Activated CD4-positive, CD25-positive, alpha-beta regulatory T cell treated with anti-CD3 and anti-CD28 coated beads, Interleukin-2, amount 50 U/mL, for 16 hours (primary cell): ENCODE data around the gene NAT9.

Source experiments
- DNase-seq: peaks from one replicate; pipeline ENCODE4 v3.0.0-alpha.2; 2020; ENCODE audit warnings: low read depth, low spot score

The NAT9 gene

DNA sequence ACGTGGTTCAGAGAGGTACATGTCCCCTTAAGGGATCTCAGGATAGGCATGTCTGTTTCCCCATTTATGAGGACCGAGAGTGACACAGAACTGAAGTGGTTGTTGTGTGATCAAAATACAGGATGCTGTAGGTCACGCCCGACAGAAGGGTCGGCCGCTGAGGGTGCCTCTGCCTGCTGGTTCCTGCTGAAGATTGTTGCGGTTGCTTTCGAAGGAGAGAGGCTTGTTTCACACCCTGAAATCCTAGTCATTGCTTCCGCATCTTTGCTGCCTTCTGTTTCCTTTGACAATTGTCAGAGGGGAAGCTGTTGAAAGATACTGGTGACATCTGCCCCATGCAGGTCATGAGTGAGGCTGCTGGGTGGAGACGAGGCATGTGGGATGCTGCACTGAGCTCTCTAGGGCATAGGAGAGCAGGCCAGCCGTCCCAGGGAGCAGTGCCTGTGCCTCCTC is 3.8 kb upstream of the NAT9 start:
- no peak for DNase-seq

DNA sequence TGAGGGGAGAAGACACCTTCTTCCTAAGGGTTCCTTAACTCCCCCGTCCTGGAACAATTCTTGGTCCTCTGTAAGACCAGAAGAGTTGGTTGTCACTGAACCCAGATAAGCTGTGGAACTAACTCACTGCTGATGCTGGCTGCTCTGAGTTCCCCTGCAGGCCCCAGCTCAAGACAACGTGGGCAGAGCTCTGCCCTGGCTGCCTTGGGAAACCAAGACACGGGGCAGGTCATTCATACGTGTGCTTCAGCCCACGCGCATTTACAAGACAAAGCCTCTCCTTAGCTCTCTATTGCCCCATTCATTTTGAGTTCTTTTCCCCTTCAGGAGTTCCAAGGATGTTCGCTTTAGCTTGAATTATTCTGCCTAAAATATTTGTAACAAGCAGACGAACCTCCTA is 3.4 kb upstream of the NAT9 start:
- DNase-seq, result no peak

DNA sequence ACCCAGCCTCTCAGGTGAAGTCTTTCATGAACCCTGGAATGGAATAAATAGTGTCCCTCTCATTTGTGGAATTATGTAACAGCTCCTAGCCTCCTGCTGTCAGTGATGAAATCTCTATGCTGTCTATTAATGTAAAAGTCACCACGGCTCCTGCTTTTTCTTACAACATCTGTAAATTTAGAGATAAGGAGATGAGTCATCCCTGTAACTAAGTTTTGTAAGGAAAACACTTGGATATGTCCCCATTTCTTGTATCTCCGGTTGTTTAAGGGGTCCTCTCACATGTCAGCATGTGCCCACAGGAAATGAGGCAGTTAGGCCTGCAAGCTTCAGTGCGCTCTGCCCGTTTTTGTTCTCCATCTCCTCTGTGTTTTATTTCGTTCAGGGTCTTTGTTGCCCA is 2.8 kb upstream of the NAT9 start:
- no peak for DNase-seq

DNA sequence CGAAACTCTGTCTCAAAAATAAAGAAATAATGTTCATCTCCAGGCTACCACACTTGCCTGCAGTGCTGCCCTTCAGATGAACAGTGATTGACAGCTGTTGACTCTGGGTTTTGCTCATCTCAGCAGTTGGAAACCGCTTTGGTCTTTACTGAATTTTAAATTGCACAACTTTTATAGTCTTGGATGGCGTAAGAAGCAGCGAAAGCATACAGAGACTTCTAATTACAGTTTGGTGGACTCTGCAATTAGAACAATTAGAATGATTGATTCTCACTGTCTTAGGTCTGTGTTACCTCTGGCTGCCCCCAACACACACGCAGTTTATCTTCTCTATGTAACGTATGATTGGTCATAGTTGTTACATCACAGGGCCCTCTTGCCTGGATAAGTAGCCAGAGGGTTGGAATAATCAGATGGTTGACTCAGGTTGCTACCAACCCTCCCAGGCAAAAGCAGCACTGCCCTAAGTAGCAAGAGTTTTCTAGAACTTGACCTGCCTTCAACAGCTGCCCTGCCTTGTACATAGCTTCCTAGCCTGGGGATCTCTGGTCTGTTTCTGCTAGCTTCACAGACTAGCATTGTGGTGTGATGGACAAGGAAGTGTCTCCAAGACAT is 1.9 kb upstream of the NAT9 start:
- no peak for DNase-seq

DNA sequence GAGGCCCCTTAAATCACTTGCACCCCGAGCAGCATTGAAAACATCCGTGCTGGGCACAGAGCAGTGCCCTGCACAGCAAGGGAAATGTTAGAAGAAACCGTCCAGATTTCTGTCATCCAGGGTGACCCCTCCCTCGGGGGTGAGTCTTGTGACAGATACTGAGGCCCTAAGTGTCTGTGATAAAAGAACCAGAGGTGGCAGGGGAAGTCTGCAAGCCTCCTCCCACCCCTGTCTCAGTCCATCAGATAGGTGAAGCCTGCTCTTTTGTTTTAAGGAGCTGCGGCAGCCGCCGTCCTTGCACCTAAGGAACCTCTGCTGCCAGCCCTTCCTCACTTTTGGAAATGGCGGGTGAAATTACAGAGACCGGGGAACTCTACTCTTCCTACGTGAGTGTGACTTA is 845 bp upstream of the NAT9 start:
- no peak for DNase-seq

DNA sequence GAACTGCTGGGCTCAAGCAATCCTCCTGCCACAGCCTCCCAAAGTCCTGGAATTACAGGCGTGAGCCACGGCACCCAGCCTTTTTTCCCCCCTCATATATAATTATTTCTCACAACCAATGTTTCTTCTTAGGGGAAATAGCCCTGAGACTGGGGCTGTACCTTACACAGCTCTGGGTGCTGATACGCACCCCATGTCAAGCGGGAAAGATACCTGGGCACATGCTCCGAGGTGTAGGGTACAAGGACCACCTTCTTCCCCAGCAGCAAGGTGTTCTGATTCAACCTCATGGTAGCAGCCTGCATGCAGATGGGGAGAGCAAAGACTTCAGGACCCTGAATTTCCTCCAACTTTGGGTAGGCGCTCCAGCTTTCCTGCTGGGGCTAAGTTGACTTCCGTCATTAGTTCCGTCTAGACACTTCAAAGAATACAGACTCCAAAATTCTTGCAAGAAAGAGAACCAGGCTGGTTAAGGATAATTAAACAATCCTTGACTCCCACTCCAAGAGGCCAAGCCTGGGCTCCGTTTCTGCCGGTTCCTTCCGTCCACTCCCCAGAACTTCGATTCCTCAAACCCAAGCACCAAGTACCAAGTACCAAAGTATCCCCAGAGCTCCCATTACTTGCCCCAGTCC is 619 bp downstream of the NAT9 start:
- no peak for DNase-seq

DNA sequence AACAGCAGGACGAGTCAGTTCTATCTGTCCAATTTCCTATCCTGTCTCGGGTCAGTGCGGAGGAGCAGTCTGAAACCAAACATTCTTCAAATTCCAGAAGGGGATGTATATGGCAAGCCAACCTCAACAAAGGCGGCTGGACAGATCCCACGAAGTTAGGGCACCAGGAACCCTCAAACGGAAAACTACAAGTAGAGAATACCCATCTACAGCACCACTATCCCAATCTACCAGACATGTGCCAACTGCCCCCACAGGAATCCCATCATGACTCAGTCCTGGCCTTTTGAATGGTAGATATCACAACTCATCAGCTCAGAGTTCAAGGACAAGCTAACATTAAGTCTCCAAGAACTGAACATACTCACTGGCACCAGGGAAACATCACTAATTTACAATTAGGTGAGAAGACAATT is 2.3 kb downstream of the NAT9 start:
- no peak for DNase-seq

DNA sequence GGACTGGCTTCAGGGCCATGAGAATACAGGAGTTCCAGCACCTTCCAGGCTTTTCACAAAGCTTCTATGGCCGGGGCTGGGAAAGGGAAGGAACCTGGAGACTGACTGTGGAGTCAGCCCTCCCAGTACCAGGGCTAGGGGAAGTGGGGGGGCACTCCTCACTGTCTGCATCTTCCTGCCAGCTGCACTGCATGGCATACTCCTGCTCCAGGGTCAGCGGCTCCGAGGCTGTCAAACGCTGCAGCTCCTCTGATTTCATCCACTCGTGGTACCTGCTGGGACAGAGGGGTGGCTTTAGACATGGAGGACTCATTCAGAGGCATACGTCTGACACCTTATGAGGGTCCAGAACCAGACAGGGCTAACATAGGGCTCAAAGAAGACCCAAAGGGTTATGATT is 2.7 kb downstream of the NAT9 start:
- no peak for DNase-seq

DNA sequence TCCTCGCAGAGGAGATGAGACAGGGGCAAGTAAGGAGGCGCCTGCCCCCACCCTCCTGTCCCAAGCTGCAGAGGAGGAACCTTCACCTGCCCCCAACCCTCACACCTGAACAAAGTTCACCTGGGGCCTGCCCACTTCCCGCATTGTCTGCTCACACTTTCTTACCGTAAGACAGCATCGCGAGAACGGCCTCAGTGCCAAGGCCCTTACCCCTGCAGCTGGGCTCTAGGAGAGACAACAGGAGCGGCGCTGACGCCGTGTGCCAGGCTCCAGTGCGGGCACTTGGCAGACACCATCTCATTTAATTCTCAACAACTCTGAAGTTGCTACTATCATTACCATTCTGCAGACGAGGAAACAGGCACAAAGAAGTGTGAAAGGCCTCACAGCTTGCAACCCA is 4.1 kb downstream of the NAT9 start:
- no peak for DNase-seq

DNA sequence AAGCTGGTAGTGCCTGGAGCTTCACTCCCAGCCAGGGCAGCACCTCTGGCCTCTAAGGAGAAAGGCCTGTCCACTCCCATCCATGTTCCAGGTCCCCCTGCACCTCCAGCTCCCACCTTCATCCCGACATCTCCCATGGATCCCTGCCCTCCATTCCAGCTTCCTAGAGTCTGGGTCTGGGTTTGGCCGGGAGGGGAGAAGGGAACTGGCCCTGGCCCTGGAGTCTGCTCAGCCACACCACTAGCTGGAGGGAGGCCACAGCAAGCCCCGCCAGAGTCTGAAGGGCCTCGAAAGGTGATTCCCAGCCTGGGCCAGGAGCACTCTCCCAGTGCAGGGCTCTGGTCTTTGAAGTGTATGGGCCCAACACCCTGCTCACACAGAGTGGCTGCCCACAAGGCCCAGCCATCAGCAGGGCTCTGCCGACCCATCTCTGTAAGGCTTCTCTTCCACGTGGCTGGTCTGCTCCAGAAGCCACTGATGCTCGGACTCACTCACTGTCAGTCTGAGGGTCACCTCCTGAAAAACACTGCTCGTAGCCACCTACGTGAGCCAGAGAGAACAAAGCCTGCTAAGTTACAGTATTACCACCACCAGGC is 4.7 kb downstream of the NAT9 start:
- DNase-seq, result no peak

DNA sequence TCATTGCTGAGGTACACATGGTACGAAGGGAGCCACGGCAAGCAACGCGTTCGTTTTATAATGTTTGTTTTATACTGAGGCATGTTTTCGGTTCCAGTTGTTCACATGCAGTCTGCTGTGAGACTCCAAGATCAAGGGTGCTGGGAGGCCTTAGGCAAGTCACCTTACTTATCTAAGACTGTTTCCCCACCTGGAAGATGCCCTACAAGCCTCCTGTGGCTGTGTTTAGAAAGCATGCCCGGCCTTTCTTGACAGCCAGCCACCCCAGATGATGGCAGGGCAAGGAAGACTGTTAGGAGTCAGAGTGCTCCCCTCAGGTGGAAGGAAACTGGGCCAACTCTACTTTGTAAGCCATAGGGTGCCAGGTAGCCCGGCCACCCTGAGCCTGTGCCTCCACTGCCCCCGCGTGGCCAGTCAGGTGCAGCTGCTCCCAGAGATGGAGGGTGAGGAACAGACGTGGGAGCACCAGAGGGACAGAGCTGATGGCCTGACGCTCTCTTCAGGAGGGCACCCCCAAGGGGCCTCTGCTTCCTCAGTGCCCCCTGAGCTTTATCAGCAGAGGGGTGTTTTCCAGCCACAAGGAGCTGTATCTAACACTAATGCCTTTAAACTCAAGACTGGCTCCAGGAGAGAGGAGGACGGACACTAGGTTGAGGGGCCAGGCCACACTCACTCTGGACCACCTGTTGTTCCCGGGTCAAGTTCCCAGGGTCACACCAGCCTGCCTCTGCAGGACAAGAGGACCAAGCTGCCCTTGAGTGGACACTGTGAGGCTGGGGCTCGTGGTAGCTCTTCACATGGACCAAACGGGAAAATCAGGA is 5.4 kb downstream of the NAT9 start:
- DNase-seq, result peak; percentile 60

DNA sequence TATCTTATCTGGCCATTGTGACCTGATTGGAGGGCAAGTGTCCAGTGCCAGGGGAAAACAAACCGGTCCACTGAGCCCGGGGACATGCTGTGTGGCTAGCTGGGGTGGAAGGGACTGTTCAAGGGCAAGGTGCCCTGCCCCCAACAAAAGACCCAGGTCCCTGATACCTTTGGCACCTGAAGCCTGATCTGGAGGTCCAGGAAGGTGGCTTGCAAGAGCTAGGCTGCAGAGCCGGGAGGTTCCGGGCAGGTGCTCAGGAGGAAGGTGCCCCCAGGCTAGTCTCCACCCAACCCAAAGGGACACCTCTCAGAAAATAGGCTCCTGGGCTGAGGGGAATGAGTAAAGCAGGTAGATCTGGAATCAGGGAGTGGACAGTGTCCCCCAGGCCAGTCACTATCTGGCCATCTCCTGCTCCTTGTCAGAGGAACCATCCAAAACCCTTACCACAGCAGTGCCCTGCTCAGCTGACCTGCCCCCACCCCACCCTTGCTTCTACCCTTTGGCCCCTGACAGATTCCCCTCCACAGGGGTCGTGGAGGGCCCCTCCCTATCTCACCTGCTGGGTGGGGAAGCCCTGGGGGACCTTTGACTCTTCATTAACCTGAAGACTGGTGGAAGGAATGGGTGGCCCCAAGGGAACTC is 6.2 kb downstream of the NAT9 start:
- no peak for DNase-seq

DNA sequence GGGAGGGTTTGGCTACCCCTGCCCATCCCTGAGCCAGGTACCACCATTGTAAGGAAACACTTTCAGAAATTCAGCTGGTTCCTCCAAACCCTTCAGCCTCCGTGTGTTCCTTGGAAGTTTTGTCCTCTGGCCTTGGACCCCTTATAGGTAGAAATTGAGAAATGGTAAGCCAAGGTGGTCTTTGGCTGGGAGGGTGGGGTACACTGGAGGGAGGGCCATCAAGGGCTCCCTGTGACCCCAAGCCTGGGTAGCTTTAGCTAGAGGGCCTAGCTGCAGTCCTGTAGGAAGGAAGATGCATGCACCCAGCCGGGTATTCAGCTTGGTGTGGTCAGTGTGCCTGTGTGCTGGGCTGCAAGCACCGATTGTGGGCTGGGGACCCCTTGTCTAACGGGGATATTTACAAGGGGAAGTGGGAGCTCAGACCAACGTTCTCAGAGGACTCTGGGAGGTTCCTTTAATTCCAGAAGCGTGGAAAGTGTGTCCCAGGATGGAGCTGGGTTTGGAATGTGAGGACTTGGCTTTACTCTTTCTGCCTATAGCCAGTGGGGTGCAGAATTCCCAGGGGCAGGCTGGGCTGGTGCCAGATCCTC is 6.8 kb downstream of the NAT9 start:
- DNase-seq, result no peak

DNA sequence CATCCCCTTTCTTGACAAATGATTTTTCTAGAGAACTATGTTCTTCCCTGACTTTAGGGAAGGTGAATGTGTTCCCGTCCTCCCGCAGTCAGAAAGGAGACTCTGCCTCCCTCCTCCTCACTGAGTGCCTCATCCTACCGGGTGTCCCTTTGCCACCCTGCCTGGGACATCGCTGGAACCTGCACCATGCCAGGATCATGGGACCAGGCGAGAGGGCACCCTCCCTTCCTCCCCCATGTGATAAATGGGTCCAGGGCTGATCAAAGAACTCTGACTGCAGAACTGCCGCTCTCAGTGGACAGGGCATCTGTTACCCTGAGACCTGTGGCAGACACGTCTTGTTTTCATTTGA is 7.4 kb downstream of the NAT9 start:
- no peak for DNase-seq

DNA sequence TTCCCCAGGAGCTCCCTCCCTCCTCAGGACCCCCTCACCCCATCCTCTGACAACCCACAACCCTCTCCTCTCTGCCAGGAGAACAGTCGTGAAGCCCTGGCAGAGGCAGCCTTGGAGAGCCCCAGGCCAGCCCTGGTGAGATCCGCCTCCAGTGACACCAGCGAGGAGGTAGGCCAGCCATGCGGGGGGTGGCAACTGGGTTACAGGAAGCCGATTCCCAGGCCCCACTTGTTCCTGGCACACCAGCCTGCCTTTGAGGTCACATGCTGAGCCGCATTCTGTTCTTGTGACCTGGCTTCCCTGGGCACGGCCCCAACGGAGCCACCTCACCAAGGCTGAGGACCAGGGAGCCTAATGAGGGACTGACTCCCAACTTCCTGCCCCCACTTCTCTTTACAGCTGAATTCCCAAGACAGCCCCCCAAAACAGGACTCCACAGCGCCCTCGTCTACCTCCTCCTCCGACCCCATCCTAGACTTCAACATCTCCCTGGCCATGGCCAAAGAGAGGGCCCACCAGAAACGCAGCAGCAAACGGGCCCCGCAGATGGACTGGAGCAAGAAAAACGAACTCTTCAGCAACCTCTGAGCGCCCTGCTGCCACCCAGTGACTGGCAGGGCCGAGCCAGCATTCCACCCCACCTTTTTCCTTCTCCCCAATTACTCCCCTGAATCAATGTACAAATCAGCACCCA is 7.9 kb downstream of the NAT9 start:
- DNase-seq, result no peak

DNA sequence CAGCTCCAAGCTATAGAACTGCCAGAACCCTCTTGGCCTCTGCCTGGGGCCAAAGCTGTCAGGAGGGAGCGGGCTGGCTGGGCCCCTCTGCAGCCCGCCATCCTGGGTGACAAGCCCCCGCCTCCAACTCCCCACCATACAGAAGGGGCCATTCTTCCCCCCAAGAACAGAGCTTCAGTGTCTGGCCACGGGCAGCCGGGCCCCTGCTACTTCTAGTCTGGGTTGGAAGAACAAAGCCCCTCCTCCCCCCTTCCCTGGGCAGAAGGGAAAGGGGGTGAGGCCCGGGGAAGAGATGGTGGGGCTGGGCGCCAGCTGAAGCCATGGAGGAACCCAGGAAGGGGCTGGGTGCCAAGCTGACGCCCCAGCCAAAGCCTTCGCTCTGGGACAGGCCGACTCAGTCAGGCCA is 9.0 kb downstream of the NAT9 start:
- DNase-seq, result no peak

DNA sequence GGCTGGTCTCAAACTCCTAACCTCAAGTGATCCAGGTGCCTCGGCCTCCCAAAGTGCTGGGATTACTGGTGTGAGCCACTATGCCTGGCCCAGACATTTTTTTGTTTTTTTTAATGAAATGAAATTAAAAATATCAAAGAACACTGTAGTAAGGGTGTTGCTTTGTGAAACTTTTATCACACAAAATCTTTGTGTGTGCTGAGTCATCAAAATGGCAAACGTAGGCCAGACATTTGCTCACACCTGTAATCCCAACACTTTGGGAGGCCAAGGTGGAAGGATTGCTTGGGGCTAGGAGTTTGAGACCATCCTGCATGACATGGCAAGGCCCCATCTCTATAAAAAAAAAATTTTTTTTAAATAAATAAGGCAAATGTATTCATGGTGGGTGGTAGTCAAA is 9.7 kb downstream of the NAT9 start:
- DNase-seq, result no peak

DNA sequence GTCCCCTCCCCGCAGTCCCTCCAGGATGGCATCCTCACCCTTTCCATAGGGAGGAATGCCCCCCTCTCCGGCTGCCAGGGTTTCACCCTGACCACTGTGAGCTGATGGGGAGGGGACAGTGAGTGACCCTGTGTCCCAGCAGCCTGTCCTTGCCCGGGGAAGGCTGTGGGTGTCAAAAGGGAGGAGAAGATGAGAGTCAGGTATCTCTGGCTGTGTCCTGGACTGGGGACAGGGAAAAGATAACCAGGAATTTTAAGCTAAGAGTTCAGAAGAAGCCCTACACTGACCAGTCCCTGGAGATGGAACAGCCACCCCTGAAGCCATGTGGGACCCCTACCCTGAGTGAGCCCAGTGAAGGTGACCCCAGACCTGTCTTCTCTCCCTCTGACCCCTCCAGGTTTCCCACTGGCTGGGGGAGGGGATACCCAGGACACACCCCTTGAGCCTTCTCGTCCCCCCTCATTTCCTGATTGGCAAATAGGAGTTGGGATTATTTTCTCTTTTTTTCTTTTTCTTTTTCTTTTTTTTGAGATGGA is 11.3 kb downstream of the NAT9 start:
- no peak for DNase-seq

DNA sequence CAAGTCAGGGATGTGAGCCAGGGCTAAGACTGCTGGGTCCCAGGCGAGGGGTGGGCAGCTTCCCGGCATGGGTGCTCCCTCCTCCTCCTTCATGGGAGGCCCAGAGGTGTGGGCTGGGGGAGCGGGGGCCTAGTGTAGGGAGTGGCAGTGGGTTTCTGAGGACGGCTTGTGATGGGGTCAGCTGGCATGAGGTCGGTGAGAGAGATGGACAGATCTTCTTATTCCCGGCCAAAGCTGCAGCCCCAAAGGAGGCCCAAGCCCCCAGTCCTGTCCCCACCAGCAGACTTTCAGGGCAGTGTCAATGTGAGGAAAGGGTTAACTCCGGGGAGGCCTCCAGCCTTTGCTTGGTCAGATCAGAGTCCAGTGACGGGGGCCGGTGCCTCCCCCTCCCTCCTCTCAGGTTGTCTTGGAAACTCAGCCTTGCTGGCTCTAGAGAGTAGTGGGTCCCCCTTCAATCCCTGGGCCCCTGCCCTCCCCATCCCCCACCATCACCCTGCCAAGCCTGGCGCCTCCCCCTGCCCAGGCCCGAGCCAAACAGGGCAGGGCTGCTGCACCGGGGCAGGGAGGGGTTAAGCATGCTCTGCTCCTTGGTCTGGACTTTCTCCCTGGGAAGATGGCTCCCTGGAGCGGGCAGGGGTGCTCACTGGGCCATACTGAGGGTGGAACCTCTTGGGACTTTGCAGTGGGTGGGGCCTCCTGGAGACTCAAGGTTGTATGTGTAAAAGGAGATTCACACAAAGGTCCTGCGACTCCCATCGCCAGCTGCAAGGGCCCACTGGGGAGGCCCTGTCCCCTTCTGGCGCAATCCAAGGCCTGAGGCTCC is 12.4 kb downstream of the NAT9 start:
- no peak for DNase-seq

DNA sequence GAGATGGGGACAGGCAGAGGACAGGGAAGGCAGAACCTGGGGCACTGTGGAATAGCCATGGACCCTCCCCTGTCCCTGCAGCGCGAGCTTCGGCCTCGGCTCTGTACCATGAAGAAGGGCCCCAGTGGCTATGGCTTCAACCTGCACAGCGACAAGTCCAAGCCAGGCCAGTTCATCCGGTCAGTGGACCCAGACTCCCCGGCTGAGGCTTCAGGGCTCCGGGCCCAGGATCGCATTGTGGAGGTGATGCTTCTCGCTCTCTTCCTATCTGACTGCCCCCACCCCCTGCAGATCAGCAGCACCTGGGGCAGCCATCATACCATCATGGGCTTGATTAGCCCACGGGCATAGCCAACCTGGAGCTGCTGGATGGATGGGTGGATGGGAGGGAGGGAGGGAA is 14.2 kb downstream of the NAT9 start:
- no peak for DNase-seq
